Measurements from ENCODE around the gene EIF2B2. TPM values are rescaled to one million over a fixed set of nuclear protein-coding genes. Genes with fewer than 3 reads are reported as not detected.

Gene EIF2B2
- total and polyA plus RNA-seq, 10 of the 15 experiments (the other 5 are each of a cell fraction or from before 2014, with no cell fraction given) = 17.4 to 168 (median 65.5) TPM

DNA sequence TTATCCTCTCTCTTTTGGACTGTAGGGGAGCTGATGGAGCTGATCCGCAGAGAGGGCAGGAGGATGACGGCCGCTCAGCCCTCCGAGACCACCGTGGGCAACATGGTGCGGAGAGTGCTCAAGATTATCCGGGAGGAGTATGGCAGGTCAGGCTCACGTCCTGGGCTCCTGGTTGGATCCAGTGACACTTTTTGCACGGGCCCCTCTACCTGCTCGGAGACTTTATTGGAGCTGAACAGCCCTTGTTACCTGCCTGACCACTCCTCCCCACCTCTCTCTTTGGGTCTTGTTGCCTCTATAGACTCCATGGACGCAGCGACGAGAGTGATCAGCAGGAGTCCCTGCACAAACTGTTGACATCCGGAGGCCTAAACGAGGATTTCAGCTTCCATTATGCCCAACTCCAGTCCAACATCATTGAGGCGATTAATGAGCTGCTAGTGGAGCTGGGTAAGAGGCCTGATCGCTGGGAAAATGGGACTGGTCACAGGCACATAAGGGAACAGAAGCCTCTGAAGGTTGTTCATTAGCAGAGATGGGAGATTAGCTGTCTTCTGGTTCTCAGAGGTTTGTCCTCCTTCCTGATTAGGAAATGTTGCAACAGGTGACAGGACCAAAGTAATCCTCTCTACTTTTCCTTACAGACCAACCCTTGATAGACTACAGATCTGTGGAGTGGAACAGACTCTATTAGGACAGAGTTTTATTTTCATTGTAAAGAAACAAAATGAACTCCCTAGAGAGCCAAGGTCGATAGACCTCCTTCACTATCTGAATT lies 718 bp downstream of the EIF2B2 start:
- no peak for FAIRE-seq
- peaks cover 4% of the 10 kb centered on the region for H3K4me1 ChIP-seq (ENCODE audit: control insufficient read depth, insufficient read depth, low read length)
- in situ Hi-C loops (cut with MboI) = no loop called here
- intact Hi-C loops (cut with micrococcal nuclease; ENCODE audit: unreplicated experiment) = no loop called here
- H3K27ac ChIP-seq (ENCODE audit: control insufficient read depth, insufficient read depth) = peak overlapping the region; percentile 78
- H2AFZ ChIP-seq (ENCODE audit: control insufficient read depth, low read depth, low read length) = peak overlapping the region; percentile 71
- no peak for DNase-seq (ENCODE audit: low read depth, low spot score)
- no peaks in the 10 kb centered on the region for H3K27me3 ChIP-seq (replicated peaks in 1 of 2; ENCODE audit: control insufficient read depth in 2 of 2, insufficient read depth in 2 of 2, low read length in 1 of 2)
- TSS peak; percentile 77 for BruUV-seq (replicated peaks)
- peak overlapping the region; percentile 94 for H3K4me3 ChIP-seq
- H4K20me1 ChIP-seq (ENCODE audit: control insufficient read depth, insufficient read depth) = no peaks in the 10 kb centered on the region
- no peaks in the 10 kb centered on the region; the same call in 2 of the 3 replicates for H3K9me3 ChIP-seq (replicated peaks; ENCODE audit: control insufficient read depth, insufficient read depth, low read length)
- H3K36me3 ChIP-seq (ENCODE audit: control insufficient read depth in 2 of 2, insufficient read depth in 2 of 2, low read length in 1 of 2) = peaks cover 5 to 15% of the 10 kb centered on the region in 2 experiments
- ChIA-PET POLR2A (interaction anchor here (0.6 to 2.2 kb wide), 9 partner anchors 40 to 650 kb away, joined by 3 to 6 read pairs (median 3); partner anchors contain the start of gene ACYP1), SMC1A (ENCODE audit: uncharacterized antibody, unreplicated experiment) (interaction anchor here (1.0 to 1.7 kb wide), 8 partner anchors 11 to 143 kb away, joined by 3 to 4 read pairs (median 3); partner anchors contain the start of gene ZC2HC1C), RAD21 (ENCODE audit: unreplicated experiment) (interaction anchor here (0.8 to 2.6 kb wide), 5 partner anchors 56 to 68 kb away, joined by 3 to 12 read pairs (median 3); partner anchors contain the start of genes ACYP1 and ZC2HC1C), CTCF (interaction anchor here (0.5 to 3.2 kb wide), 11 partner anchors 9 to 299 kb away, joined by 3 to 20 read pairs (median 4); no protein-coding TSS in a partner anchor)
- 4% methylated on average over 18 of the region's 18 CpGs for WGBS (ENCODE audit: insufficient coverage, insufficient replicate concordance, low lambda C conversion rate, missing lambda C conversion rate)
- peak; percentile 2 for ATAC-seq
- peak overlapping the region; percentile 76 for H3K9ac ChIP-seq (ENCODE audit: control insufficient read depth, insufficient read depth, low read length)
- H3K79me2 ChIP-seq (ENCODE audit: control insufficient read depth, insufficient read depth, low read length) = peaks cover 17% of the 10 kb centered on the region
- H3K4me2 ChIP-seq (ENCODE audit: control insufficient read depth, insufficient read depth) = peak overlapping the region; percentile 88
- TF ChIP-seq, protein P1, sequence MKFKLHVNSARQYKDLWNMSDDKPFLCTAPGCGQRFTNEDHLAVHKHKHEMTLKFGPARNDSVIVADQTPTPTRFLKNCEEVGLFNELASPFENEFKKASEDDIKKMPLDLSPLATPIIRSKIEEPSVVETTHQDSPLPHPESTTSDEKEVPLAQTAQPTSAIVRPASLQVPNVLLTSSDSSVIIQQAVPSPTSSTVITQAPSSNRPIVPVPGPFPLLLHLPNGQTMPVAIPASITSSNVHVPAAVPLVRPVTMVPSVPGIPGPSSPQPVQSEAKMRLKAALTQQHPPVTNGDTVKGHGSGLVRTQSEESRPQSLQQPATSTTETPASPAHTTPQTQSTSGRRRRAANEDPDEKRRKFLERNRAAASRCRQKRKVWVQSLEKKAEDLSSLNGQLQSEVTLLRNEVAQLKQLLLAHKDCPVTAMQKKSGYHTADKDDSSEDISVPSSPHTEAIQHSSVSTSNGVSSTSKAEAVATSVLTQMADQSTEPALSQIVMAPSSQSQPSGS (IDR thresholded peaks at IDR 0.05; ENCODE audit: low read length) = no peak
- TF ChIP-seq, protein P2, sequence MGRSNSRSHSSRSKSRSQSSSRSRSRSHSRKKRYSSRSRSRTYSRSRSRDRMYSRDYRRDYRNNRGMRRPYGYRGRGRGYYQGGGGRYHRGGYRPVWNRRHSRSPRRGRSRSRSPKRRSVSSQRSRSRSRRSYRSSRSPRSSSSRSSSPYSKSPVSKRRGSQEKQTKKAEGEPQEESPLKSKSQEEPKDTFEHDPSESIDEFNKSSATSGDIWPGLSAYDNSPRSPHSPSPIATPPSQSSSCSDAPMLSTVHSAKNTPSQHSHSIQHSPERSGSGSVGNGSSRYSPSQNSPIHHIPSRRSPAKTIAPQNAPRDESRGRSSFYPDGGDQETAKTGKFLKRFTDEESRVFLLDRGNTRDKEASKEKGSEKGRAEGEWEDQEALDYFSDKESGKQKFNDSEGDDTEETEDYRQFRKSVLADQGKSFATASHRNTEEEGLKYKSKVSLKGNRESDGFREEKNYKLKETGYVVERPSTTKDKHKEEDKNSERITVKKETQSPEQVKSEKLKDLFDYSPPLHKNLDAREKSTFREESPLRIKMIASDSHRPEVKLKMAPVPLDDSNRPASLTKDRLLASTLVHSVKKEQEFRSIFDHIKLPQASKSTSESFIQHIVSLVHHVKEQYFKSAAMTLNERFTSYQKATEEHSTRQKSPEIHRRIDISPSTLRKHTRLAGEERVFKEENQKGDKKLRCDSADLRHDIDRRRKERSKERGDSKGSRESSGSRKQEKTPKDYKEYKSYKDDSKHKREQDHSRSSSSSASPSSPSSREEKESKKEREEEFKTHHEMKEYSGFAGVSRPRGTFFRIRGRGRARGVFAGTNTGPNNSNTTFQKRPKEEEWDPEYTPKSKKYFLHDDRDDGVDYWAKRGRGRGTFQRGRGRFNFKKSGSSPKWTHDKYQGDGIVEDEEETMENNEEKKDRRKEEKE (IDR thresholded peaks at IDR 0.05) = no peak
- TF ChIP-seq EED (IDR thresholded peaks at IDR 0.05; ENCODE audit: low read depth) (no peak), ZNF274 (IDR thresholded peaks at IDR 0.05; ENCODE audit: insufficient read depth, insufficient read length) (no peak), EZH2 (IDR thresholded peaks at IDR 0.05; ENCODE audit: borderline replicate concordance, control insufficient read depth, low read depth, low read length) (no peak), SREBF1 (IDR thresholded peaks at IDR 0.05; ENCODE audit: low read length) (no peak), CBFB (IDR thresholded peaks at IDR 0.05; ENCODE audit: low read depth) (no peak), ZSCAN29 (IDR thresholded peaks at IDR 0.05) (no peak), RFX5 (IDR thresholded peaks at IDR 0.05; ENCODE audit: low read depth, low read length) (no peak), NRF1 (conservative IDR thresholded peaks at IDR 0.05; ENCODE audit: low read depth, low read length) (no peak), GABPA (IDR thresholded peaks at IDR 0.05; ENCODE audit: low read depth) (no peak)
- TF ChIP-seq, protein P3, sequence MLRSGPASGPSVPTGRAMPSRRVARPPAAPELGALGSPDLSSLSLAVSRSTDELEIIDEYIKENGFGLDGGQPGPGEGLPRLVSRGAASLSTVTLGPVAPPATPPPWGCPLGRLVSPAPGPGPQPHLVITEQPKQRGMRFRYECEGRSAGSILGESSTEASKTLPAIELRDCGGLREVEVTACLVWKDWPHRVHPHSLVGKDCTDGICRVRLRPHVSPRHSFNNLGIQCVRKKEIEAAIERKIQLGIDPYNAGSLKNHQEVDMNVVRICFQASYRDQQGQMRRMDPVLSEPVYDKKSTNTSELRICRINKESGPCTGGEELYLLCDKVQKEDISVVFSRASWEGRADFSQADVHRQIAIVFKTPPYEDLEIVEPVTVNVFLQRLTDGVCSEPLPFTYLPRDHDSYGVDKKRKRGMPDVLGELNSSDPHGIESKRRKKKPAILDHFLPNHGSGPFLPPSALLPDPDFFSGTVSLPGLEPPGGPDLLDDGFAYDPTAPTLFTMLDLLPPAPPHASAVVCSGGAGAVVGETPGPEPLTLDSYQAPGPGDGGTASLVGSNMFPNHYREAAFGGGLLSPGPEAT (IDR thresholded peaks at IDR 0.05; ENCODE audit: low read depth) = no peak
- TF ChIP-seq, protein P4, sequence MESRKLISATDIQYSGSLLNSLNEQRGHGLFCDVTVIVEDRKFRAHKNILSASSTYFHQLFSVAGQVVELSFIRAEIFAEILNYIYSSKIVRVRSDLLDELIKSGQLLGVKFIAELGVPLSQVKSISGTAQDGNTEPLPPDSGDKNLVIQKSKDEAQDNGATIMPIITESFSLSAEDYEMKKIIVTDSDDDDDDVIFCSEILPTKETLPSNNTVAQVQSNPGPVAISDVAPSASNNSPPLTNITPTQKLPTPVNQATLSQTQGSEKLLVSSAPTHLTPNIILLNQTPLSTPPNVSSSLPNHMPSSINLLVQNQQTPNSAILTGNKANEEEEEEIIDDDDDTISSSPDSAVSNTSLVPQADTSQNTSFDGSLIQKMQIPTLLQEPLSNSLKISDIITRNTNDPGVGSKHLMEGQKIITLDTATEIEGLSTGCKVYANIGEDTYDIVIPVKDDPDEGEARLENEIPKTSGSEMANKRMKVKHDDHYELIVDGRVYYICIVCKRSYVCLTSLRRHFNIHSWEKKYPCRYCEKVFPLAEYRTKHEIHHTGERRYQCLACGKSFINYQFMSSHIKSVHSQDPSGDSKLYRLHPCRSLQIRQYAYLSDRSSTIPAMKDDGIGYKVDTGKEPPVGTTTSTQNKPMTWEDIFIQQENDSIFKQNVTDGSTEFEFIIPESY (IDR thresholded peaks at IDR 0.05) = no peak
- TF ChIP-seq, protein P5, sequence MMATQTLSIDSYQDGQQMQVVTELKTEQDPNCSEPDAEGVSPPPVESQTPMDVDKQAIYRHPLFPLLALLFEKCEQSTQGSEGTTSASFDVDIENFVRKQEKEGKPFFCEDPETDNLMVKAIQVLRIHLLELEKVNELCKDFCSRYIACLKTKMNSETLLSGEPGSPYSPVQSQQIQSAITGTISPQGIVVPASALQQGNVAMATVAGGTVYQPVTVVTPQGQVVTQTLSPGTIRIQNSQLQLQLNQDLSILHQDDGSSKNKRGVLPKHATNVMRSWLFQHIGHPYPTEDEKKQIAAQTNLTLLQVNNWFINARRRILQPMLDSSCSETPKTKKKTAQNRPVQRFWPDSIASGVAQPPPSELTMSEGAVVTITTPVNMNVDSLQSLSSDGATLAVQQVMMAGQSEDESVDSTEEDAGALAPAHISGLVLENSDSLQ (IDR thresholded peaks at IDR 0.05) = no peak

All from GM12878 (cell line).